ENCODE data around the gene SLX9.

The SLX9 gene

DNA sequence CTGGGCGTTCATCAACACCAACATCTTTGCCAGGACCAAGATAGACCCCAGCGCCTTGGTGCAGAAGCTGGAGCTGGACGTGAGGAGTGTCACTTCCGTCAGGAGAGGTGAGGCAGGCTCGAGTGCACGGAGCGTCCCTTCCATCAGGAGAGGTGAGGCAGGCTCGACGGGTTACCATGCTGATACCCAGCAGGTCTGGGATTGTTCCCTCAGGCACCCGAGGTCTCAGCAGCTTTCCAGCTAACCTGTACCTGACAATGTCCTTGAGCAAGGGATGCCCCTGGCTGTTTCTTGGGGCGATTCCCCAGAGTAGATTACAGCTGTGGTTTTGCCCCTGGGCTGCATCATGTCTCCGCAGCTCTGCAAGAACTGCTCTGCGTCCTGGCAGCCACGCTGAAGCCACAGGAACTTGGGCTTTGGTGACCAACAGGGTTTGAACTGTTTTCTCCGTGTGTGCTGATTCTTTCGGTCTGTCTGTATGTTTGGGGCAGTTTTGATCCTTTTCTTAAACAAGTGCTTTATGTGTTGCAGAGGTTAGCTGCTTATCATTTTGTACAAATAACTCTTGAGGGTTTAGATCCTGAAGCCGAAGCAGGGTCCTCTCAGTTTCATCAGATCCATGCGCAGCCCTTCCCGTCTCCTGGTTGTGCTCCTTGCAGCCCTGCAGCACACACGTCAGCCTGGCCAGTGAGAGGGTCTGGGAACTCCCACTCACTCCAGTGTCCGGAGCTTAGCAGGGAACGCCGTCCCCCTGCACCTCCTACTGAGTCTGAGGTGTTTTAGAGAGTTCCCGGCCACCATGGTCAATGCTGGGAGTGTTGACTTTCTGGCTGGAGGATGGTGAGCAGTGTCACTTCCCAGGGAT is 4.1 kb downstream of the SLX9 start:
- Histone ChIP-seq H3K4me1 (ENCODE audit: control insufficient read depth, low read length) (peaks cover 24% of the 10 kb centered on the region), H3K4me3 (ENCODE audit: low read length) (no peak overlapping the region), H3K27ac (ENCODE audit: low read depth, low read length) (no peak overlapping the region), H3K27me3 (ENCODE audit: control insufficient read depth, low read length) (peaks cover 7% of the 10 kb centered on the region), H3K36me3 (ENCODE audit: control insufficient read depth, low read length) (peaks cover 50% of the 10 kb centered on the region), H3K4me2 (ENCODE audit: low read length) (no peak overlapping the region), H3K9me3 (ENCODE audit: control insufficient read depth, insufficient read depth, low read length) (no peaks in the 10 kb centered on the region), H3K9me2 (replicated peaks; ENCODE audit: control insufficient read depth, low read length) (no peaks in the 10 kb centered on the region), H4K20me1 (ENCODE audit: control insufficient read depth, insufficient read depth, low read depth, low read length) (peaks cover 19% of the 10 kb centered on the region), H3F3A (ENCODE audit: control insufficient read depth, insufficient read depth) (no peaks in the 10 kb centered on the region), H3K79me2 (ENCODE audit: control insufficient read depth, low read length) (peaks cover 81% of the 10 kb centered on the region)
- TF ChIP-seq, protein P1, sequence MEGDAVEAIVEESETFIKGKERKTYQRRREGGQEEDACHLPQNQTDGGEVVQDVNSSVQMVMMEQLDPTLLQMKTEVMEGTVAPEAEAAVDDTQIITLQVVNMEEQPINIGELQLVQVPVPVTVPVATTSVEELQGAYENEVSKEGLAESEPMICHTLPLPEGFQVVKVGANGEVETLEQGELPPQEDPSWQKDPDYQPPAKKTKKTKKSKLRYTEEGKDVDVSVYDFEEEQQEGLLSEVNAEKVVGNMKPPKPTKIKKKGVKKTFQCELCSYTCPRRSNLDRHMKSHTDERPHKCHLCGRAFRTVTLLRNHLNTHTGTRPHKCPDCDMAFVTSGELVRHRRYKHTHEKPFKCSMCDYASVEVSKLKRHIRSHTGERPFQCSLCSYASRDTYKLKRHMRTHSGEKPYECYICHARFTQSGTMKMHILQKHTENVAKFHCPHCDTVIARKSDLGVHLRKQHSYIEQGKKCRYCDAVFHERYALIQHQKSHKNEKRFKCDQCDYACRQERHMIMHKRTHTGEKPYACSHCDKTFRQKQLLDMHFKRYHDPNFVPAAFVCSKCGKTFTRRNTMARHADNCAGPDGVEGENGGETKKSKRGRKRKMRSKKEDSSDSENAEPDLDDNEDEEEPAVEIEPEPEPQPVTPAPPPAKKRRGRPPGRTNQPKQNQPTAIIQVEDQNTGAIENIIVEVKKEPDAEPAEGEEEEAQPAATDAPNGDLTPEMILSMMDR (IDR thresholded peaks at IDR 0.05; ENCODE audit: low read depth, low read length, poor library complexity, severe bottlenecking): no peak
- no peak for TF ChIP-seq EZH2phosphoT487 (IDR thresholded peaks at IDR 0.05; ENCODE audit: borderline replicate concordance, low read length)

DNA sequence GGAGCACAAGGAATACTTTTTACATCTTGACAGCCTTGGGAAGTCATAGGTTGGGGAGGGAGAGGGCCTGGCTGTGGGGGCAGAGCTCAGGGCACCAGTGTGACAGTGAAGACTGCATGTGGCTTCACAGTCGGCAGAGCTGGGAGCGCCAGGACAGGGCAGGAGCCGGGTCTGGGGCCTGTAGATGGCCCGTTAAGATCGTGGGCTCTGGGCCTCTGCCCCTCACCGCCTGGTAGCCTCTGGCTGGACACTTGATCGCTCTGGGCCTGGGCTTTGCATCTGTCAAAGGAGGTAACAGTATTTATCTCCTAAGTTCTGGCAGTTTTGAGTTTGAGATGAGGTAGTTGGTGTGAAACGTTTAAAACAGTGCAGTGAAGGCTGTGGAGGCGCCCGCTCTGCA is 4.8 kb downstream of the SLX9 start:
- peaks cover 87% of the 10 kb centered on the region for H3K79me2 ChIP-seq (ENCODE audit: control insufficient read depth, low read length)
- no peak overlapping the region for H3K27ac ChIP-seq (ENCODE audit: low read depth, low read length)
- H4K20me1 ChIP-seq (ENCODE audit: control insufficient read depth, insufficient read depth, low read depth, low read length): peaks cover 20% of the 10 kb centered on the region
- no peak overlapping the region for H3K4me3 ChIP-seq (ENCODE audit: low read length)
- no peaks in the 10 kb centered on the region for H3K9me3 ChIP-seq (ENCODE audit: control insufficient read depth, insufficient read depth, low read length)
- H3K4me2 ChIP-seq (ENCODE audit: low read length): no peak overlapping the region
- H3K36me3 ChIP-seq (ENCODE audit: control insufficient read depth, low read length): peaks cover 50% of the 10 kb centered on the region
- no peaks in the 10 kb centered on the region for H3K9me2 ChIP-seq (replicated peaks; ENCODE audit: control insufficient read depth, low read length)
- H3F3A ChIP-seq (ENCODE audit: control insufficient read depth, insufficient read depth): no peaks in the 10 kb centered on the region
- H3K4me1 ChIP-seq (ENCODE audit: control insufficient read depth, low read length): peaks cover 17% of the 10 kb centered on the region
- no peaks in the 10 kb centered on the region; the same call in 1 of the 2 replicates for H3K27me3 ChIP-seq (ENCODE audit: control insufficient read depth, low read length)
- no peak for TF ChIP-seq EZH2phosphoT487 (IDR thresholded peaks at IDR 0.05; ENCODE audit: borderline replicate concordance, low read length)
- TF ChIP-seq, protein P1 (IDR thresholded peaks at IDR 0.05; ENCODE audit: low read depth, low read length, poor library complexity, severe bottlenecking): no peak

DNA sequence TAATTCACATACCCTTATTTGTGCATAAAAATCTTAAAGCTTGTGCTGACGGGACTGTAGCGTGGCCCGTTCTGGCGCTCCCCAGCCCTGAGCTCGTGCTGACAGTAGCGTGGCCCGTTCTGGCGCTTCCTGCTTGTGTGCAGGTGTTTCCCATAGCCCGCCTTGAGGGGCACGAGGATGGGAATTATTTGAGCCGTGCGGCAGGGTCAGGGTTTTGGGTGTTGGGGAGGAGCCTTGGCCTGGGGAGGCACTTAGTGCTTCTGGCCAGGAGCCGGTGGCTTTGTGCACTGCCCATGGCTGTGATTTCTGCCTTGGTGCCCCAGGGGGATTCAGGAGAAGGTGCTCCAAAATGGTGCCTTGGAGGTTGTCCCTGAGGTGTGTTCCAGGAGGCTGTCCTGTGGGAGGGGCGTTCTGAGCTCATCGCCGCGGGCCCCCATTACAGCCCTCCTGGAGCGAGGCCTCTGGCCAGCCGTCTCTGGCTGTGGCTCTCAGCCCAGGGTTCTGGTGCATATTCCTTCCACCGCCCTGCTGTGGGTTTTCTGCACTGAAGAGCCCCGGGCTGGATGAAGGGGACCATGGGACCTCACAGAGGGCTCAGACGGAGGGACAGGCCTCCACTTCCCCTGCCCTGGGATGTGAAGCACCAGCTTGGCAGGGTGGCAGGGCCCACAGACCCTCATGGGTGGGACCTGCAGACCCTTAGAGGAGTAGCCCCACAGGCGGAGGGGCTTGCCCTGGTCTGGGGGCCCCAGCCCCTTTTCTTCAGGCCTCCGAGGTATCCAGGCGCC is 6.6 kb downstream of the SLX9 start:
- Histone ChIP-seq H3K27me3 (ENCODE audit: control insufficient read depth, low read length) (no peaks in the 10 kb centered on the region), H3K79me2 (ENCODE audit: control insufficient read depth, low read length) (peaks cover 88% of the 10 kb centered on the region), H3K4me1 (ENCODE audit: control insufficient read depth, low read length) (peaks cover 9% of the 10 kb centered on the region), H3F3A (ENCODE audit: control insufficient read depth, insufficient read depth) (no peaks in the 10 kb centered on the region), H3K4me2 (ENCODE audit: low read length) (no peak overlapping the region), H3K9me2 (replicated peaks; ENCODE audit: control insufficient read depth, low read length) (no peaks in the 10 kb centered on the region), H4K20me1 (ENCODE audit: control insufficient read depth, insufficient read depth, low read depth, low read length) (peaks cover 31% of the 10 kb centered on the region), H3K9me3 (ENCODE audit: control insufficient read depth, insufficient read depth, low read length) (no peaks in the 10 kb centered on the region), H3K27ac (ENCODE audit: low read depth, low read length) (no peak overlapping the region), H3K4me3 (ENCODE audit: low read length) (no peak overlapping the region), H3K36me3 (ENCODE audit: control insufficient read depth, low read length) (peaks cover 61% of the 10 kb centered on the region)
- TF ChIP-seq EZH2phosphoT487 (IDR thresholded peaks at IDR 0.05; ENCODE audit: borderline replicate concordance, low read length): no peak
- TF ChIP-seq, protein P1 (IDR thresholded peaks at IDR 0.05; ENCODE audit: low read depth, low read length, poor library complexity, severe bottlenecking): no peak
